Stomach (tissue), 9 donors: ENCODE results near the gene RLF. TPM values are rescaled to one million over a fixed set of nuclear protein-coding genes. Genes with fewer than 3 reads are reported as not detected.

Source experiments
- DNase-seq, 2 donors: peaks; one replicate each; pipeline versions ENCODE4 v3.0.0 to v3.0.0-alpha.2; 2013 to 2019
- H3K27ac ChIP-seq, 5 donors: fragments of 200-600 bp in 4 of 5; sonication (generic) in 4 of 5; one replicate each; pipeline ENCODE4 v1.5.1; 2013 to 2019; ENCODE audit warnings: mild to moderate bottlenecking in 1 of 5, moderate library complexity in 1 of 5
- H3K27me3 ChIP-seq, 3 donors: fragments of 200-600 bp; sonication (generic); one replicate each; pipeline ENCODE4 v1.5.1; 2017 to 2019; ENCODE audit warnings: mixed run types in 1 of 3
- H3K36me3 ChIP-seq, 4 donors: fragments of 200-600 bp; sonication (generic); 1 replicate in 3 of 4; 2 replicates in 1 of 4; pipeline ENCODE4 v1.5.1; 2016 to 2019
- H3K4me1 ChIP-seq, 4 donors: fragments of 200-600 bp; sonication (generic); one replicate each; pipeline ENCODE4 v1.5.1; 2016 to 2019
- H3K4me3 ChIP-seq, 4 donors: fragments of 200-600 bp; sonication (generic) in 3 of 4; one replicate each; pipeline ENCODE4 v1.5.1; 2016 to 2019; ENCODE audit warnings: mild to moderate bottlenecking in 1 of 4
- H3K9me3 ChIP-seq, 4 donors: fragments of 200-600 bp; sonication (generic); one replicate each; pipeline ENCODE4 v1.5.1; 2016 to 2019
- CTCF ChIP-seq, 7 experiments: fragments of 450-650 bp in 4 of 7; fragments of 200-600 bp in 3 of 7; sonication (generic) in 3 of 7; IDR thresholded peaks; one replicate each; pipeline ENCODE4 v1.5.1; 2016 to 2019; ENCODE audit warnings: antibody characterized with exemption in 7 of 7, control low read depth in 2 of 7, mild to moderate bottlenecking in 1 of 7
- EP300 ChIP-seq: sonication (generic); formaldehyde crosslinking; IDR thresholded peaks from one replicate; pipeline ENCODE4 v1.6.1; 2017; ENCODE audit warnings: antibody characterized with exemption
- POLR2A ChIP-seq, 4 donors: fragments of 450-650 bp; IDR thresholded peaks; one replicate each; pipeline ENCODE4 v1.6.1; 2016; ENCODE audit warnings: antibody characterized with exemption in 4 of 4, control low read depth in 2 of 4, mild to moderate bottlenecking in 1 of 4, moderate library complexity in 1 of 4
- POLR2AphosphoS5 ChIP-seq, 3 donors: sonication (generic); formaldehyde crosslinking; IDR thresholded peaks; one replicate each; pipeline ENCODE4 v1.6.1; 2016; ENCODE audit warnings: antibody characterized with exemption in 3 of 3
- WGBS, 5 donors: extraction: QIAGEN DNeasy Blood & Tissue Kit in 3 of 5; methylation state at CpG; one replicate each; pipeline versions ENCODE4 v1.1.5 to v1.1.7; 2013 to 2018; 5-methylcytosine and 5-hydroxymethylcytosine counted together
- intact Hi-C: fragments of 100-400 bp; cut with DNase I; formaldehyde crosslinking; loops from one replicate; pipeline ENCODE4 v1.15.1; 2023; ENCODE audit warnings: low total_unique reads
- polyA plus RNA-seq, 3 donors: library from polyadenylated mRNA; stranded (reverse); fragments of 200-250 nt; gene quantifications; one replicate each; pipeline ENCODE4 v1.2.3, GENCODE V29; 2013
- total RNA-seq, 5 donors: library from RNA; depleted of rRNA; stranded (reverse); fragments of >200 nt; gene quantifications; one replicate each; pipeline versions ENCODE4 v1.1.0 to v1.2.3, GENCODE V29; 2014 to 2016
- donor health status: healthy with polysubstance abuse.
- donor health status: Bipolar disorder and iron deficiency.
- donor health status: healthy.

Gene RLF
- total and polyA plus RNA-seq, 8 donors, result 3.1 to 38.7 (median 14.6) TPM

- Histone ChIP-seq H3K4me1 (peaks cover 0 to 5% (median 0%) of the 10 kb centered on the region in 4 donors), H3K36me3 (no peaks in the 10 kb centered on the region), H3K27ac (no peak overlapping the region), H3K4me3 (no peak overlapping the region), H3K27me3 (peaks cover 0 to 12% (median 0%) of the 10 kb centered on the region in 3 donors), H3K9me3 (no peaks in the 10 kb centered on the region)
- intact Hi-C loops, result no loop called here
- TF ChIP-seq EP300, result no peak
- 82 to 85% (median 83%) methylated on average over 6 of the region's 6 CpGs for WGBS, 5 donors
- DNase-seq, result no peak
Measured at GRCh38 chr1:40151457-40152079, 9.6 kb upstream of the RLF start.

GRCh38 chr1:40153073-40153770, 8.0 kb upstream of the RLF start:
- Histone ChIP-seq H3K4me3 (no peak overlapping the region), H3K27me3 (peaks cover 0 to 4% (median 0%) of the 10 kb centered on the region in 3 donors), H3K9me3 (no peaks in the 10 kb centered on the region), H3K36me3 (no peaks in the 10 kb centered on the region), H3K4me1 (peaks cover 0 to 5% (median 0%) of the 10 kb centered on the region in 4 donors), H3K27ac (no peak overlapping the region)
- DNase-seq, result peak in 1 of 2 donors; percentile 83
- intact Hi-C loops, result no loop called here
- 0 to 3% (median 0%) methylated on average over 2 of the region's 2 CpGs for WGBS, 5 donors
- TF ChIP-seq CTCF (IDR thresholded peaks at IDR 0.05) (peak in 5 of 7 experiments; percentile 30 to 67 (median 56)), EP300 (no peak)

- Histone ChIP-seq H3K36me3 (no peaks in the 10 kb centered on the region), H3K27ac (no peak overlapping the region), H3K27me3 (no peaks in the 10 kb centered on the region), H3K9me3 (no peaks in the 10 kb centered on the region), H3K4me3 (no peak overlapping the region), H3K4me1 (peaks cover 0 to 5% (median 0%) of the 10 kb centered on the region in 4 donors)
- TF ChIP-seq POLR2A (IDR thresholded peaks at IDR 0.05) (no peak), POLR2AphosphoS5 (IDR thresholded peaks at IDR 0.05) (no peak), EP300 (no peak), CTCF (IDR thresholded peaks at IDR 0.05) (no peak)
- DNase-seq, result no peak
- intact Hi-C loops, result no loop called here
- 73 to 94% (median 91%) methylated on average over 3 of the region's 3 CpGs for WGBS, 5 donors
Measured at GRCh38 chr1:40155135-40155534, 6.1 kb upstream of the RLF start.

GRCh38 chr1:40155910-40156309, 5.3 kb upstream of the RLF start:
- 24 to 41% (median 33%) methylated on average over 3 of the region's 3 CpGs for WGBS, 5 donors
- no peak overlapping the region for H3K27ac ChIP-seq
- no peak overlapping the region for H3K4me3 ChIP-seq
- no peaks in the 10 kb centered on the region for H3K27me3 ChIP-seq
- H3K36me3 ChIP-seq, result no peaks in the 10 kb centered on the region
- DNase-seq, result no peak
- intact Hi-C loops, result no loop called here
- H3K9me3 ChIP-seq, result no peaks in the 10 kb centered on the region
- TF ChIP-seq POLR2AphosphoS5 (IDR thresholded peaks at IDR 0.05), result no peak
- peaks cover 0 to 11% (median 3%) of the 10 kb centered on the region in 4 donors for H3K4me1 ChIP-seq

GRCh38 chr1:40160806-40161124, 422 bp upstream of the RLF start:
- TF ChIP-seq POLR2AphosphoS5 (IDR thresholded peaks at IDR 0.05) (no peak), EP300 (no peak), POLR2A (IDR thresholded peaks at IDR 0.05) (no peak), CTCF (IDR thresholded peaks at IDR 0.05) (no peak)
- H3K36me3 ChIP-seq, result no peaks in the 10 kb centered on the region
- peak overlapping the region; percentile 74 to 98 (median 96) for H3K4me3 ChIP-seq
- 24 to 29% (median 27%) methylated on average over 7 of the region's 7 CpGs for WGBS, 5 donors
- no peaks in the 10 kb centered on the region for H3K27me3 ChIP-seq
- H3K4me1 ChIP-seq, result peaks cover 25 to 45% (median 36%) of the 10 kb centered on the region in 4 donors
- H3K27ac ChIP-seq, result peak overlapping the region; percentile 93 to 97 (median 95)
- intact Hi-C loops, result no loop called here
- no peak for DNase-seq
- no peaks in the 10 kb centered on the region for H3K9me3 ChIP-seq
